DMS153 treated with DMSO at 0.1 percent for 48 hours (cell line): ENCODE results near the gene EPO.

ENCODE experiments used
- DNase-seq: peaks from one replicate; lab custom pipeline; 2025; ENCODE audit not compliant: unreplicated experiment; lab: John Stamatoyannopoulos, UW

EPO gene

DNA sequence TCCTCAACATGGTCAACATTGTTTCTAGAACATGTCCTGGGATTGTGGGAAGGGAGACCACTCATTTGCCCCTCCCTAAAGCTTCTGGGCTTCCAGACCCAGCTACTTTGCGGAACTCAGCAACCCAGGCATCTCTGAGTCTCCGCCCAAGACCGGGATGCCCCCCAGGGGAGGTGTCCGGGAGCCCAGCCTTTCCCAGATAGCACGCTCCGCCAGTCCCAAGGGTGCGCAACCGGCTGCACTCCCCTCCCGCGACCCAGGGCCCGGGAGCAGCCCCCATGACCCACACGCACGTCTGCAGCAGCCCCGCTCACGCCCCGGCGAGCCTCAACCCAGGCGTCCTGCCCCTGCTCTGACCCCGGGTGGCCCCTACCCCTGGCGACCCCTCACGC lies at the start of gene EPO:
Gene EPO, plus strand, starts transcription at position 190 of the 392 bp plus-strand sequence. CDS start 513 bp downstream, outside the sequence.
- DNase-seq = no peak

DNA sequence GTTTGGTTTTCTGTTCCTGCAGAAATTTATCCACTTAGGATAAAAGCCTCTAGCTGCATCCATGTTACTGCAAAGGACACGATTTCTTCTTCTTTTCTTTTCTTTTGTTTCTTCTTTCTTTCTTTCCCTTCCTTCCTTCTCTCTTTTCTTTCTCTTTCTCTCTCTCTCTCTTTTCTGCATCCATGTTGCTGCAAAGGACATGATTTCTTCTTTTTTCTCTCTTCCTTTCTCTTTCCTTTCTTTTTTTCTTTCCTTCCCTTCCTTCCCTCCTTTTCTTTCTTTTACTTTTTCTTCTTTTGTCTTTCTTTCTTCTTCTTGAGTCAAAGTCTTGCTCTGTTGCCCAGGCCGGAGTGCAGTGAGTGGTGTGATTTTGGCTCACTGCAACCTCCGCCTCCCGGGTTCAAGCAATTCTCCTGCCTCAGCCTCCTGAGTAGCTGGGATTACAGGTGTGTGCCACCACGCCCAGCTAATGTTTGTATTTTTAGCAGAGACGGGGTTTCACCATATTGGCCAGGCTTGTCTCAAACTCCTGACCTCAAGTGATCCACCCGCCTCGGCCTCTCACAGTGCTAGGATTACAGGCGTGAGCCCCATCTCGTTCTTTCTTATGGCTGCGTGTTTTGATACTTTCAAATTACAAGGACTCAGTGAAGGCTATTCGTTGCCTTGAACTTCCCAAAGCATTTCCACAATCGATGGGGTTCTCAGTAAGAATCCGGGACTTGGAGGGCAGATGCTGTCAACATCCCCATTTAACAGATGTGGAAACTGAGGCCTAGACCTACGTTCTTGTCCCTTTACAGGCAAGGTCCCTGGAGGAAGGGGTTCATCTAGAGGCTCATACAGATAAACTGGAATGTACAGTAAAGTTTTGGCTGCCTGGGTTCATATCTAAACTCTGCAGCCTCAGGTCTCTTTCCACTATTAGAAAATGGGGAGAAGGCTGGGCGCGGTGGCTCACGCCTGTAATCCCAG lies 48.6 kb upstream of the EPO start:
- DNase-seq = no peak

DNA sequence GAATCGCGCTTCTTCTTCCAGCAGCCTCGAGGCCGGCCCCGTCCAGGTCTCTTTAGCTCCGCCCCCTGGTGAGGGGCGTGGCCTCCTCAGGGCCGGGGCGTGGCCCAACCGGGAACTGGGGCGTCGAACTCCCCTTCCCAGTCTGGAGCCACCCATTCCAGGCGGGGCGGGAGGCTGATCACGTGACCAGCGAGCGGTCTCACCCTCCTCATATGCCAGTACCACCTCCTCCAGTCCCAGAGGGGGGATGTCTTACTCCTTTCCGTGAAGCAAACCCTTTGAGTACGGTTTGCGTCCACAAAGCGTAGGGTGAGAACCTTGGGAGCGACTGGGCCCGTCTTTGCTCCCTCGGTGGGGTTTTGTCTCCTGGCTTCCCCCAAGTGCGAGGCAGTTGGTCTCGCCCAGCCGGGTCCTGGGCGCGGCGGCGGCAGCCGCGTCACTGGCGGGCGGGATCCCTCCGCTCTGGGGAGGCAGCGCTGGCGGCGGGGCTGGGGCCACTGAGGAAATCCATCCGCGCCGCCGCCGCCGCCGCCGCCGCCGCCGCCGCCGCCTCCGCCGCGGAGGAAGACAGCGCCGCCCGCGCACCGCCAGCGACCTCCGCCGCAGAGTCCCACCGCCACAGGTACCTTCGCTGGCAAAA lies 46.8 kb upstream of the EPO start, which contains the start of gene GNB2:
Gene GNB2, plus strand, starts transcription at position 439 of the 640 bp plus-strand sequence. CDS start 2,526 bp downstream, outside the sequence.
- DNase-seq = peak; percentile 98

DNA sequence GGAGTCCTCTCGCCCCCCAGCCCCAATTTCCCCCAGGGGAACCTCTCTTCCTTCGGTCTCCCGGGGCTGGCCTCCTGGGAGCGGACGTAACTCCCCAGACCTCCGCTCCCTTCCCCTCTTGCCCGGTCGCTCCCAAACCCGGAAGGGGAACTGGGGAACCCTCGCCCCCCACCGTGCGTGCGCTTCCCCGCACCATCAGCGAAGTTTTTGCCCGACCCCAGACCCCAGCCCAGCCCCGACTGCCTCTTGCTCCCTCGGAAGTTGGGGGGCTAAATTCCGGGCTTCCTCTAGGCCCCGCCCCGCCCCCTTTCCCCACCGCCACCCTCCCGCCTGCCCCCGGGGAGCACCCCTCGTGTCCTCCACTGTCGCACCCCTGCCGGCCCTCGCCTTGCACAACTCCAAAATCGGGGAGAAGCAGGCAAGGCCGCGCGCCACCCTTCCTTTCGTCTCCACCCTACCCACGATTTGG lies 46.3 kb upstream of the EPO start:
- DNase-seq = no peak

DNA sequence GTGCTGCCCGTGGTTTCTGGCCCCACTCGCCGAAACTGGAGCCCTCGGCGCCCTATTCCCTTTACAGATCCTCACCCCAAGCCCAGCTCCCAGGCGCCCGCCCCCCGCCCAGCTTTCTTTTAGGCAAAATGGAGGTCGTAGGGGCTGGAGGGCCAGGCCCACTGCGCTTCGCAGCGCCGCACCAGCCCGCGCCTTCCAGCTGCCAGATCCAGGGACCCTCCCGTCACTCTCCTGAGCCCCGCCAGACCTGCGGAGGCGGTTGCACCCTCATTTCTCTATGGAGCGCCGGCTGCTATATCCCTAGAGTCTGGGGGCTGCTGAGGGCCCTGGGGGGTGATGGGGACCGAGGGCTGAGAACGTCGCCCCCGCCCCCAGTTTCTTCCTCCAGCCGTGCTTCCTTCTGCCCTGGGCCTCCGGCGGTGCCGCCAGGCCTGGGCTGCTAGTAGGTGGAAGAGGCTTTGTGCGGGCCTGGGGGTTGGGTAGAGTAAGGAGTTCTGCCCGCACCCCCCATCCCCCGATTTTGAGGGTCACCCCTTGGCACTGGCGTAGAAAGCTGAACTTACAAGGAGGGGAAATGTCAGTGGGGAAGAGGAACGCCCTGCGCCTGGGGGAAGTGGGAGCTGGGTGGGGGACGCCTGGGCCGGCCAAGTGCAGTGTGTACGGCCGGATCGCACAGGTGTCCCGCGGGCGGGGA lies 45.7 kb upstream of the EPO start:
- no peak for DNase-seq

DNA sequence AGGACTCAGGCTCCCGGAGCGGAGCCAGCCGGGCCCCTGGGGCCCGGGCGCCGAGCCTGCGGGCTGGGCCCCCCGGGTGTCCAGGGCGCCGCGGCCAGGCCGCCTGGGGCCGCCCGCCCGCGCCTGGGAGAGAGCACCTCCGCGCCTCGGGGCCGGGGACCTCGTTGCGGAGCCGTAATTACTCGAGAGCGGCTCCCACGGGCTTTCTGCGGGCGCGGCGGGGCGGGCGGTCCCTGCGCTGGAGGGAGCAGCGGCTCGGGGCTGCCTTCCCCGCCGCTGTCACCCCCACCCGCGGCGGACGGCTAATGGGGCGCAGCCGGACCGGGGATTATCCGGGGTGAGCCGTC lies 45.2 kb upstream of the EPO start:
- no peak for DNase-seq

DNA sequence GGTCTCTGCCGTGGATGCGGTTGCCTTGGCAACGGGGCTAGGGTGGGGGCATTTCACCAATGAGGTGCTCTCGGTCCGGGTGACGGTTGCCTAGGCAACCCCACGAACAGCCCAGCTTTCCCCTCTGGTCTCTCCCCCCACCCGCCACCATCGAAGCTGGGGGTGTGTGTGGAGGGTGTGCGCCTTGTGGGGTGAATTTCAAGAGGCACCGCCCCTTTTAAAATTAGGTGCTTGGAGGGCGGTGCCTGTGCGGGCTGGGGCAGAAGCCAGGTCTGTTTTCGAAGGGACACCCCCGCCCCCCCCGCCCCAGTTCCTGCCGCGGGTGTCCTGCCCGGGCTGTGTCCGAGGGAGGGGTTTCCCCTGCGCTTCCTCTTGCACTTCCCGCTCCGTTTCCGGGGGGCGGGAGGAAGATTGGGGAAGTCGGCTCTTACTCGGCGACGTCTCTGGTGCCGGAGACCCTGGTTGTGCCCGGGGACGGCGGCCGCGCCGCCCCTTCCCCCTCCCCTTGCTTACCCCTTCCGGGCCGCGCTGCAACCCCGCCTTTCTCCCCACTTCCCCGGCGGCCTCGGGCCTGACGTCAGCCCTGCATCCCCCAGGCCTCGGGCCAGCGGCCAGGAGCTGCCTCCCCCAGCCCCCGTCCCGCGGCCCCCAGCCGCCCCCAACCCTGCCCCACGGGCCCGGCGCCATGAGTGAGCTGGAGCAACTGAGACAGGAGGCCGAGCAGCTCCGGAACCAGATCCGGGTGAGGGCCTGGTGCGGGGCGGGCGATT lies 44.5 kb upstream of the EPO start:
- no peak for DNase-seq

DNA sequence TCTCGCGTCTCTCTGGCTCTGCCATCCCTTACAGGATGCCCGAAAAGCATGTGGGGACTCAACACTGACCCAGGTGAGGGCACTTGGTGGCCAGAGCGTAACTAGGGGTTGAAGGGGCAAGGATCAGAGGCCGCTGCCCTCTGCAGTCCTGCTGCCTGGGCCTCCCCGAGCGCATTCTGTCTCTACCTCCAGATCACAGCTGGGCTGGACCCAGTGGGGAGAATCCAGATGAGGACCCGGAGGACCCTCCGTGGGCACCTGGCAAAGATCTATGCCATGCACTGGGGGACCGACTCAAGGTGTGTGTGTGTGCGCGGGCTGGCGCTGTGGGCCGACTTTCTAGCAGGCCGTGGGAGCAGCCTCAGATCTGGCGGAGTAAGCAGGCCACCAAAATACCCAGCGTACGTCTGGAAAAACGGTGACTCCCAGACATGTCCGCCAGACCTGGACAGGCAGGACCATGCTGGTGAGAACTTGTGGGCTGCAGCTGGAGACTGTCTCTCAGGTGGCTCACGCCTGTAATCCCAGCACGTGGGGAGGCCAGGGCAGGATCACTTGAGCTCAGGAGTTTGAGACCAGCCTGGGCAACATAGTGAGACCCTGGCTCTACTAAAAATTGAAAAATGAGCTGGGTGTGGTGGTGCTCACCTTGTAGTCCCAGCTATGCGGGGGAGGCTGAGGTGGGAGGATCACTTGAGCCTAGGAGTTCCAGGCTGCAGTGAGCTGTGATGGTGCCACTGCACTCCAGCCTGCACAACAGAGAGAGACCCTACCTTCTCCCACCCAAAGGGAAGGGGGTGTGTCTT lies 43.6 kb upstream of the EPO start:
- DNase-seq = no peak

DNA sequence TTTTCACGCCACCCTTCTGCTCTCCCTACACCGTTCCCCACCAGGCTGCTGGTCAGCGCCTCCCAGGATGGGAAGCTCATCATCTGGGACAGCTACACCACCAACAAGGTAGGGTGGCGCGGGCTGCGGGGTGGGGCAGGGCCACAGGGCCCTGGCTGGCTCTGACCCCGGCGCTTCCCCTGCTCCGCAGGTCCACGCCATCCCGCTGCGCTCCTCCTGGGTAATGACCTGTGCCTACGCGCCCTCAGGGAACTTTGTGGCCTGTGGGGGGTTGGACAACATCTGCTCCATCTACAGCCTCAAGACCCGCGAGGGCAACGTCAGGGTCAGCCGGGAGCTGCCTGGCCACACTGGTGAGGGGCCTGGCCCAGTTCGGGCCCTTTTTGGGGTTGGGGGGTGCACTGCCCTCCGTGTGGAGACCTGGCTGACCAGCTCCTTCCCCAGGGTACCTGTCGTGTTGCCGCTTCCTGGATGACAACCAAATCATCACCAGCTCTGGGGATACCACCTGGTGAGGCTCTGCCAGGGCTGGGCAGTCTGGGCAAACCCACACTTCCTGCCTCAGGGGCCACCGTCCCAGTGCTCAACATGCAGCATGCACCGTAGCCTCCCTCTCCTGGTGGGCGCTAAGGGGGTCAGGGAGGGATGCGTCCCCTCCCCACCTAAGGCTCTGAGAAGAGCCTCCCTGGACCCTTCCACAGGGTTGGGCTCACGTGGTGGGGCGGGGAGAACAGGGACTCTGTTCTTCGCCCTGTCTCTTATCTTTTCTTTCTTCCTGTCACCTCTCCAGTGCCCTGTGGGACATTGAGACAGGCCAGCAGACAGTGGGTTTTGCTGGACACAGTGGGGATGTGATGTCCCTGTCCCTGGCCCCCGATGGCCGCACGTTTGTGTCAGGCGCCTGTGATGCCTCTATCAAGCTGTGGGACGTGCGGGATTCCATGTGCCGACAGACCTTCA lies 42.7 kb upstream of the EPO start:
- DNase-seq = no peak

DNA sequence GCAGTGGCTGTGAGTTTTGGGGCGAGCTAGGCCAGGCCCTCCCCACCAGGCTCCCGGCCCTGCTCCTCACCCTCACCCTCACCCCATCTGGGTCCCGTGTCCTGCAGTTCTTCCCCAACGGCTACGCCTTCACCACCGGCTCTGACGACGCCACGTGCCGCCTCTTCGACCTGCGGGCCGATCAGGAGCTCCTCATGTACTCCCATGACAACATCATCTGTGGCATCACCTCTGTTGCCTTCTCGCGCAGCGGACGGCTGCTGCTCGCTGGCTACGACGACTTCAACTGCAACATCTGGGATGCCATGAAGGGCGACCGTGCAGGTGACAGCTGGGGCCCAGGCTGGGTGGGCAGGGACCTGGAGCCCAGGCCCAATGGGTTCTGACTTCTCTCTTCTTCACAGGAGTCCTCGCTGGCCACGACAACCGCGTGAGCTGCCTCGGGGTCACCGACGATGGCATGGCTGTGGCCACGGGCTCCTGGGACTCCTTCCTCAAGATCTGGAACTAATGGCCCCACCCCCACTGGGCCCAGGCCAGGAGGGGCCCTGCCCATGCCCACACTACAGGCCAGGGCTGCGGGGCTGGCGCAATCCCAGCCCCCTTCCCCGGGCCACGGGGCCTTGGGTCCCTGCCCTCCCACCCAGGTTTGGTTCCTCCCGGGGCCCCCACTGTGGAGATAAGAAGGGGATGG lies 41.8 kb upstream of the EPO start:
- no peak for DNase-seq

DNA sequence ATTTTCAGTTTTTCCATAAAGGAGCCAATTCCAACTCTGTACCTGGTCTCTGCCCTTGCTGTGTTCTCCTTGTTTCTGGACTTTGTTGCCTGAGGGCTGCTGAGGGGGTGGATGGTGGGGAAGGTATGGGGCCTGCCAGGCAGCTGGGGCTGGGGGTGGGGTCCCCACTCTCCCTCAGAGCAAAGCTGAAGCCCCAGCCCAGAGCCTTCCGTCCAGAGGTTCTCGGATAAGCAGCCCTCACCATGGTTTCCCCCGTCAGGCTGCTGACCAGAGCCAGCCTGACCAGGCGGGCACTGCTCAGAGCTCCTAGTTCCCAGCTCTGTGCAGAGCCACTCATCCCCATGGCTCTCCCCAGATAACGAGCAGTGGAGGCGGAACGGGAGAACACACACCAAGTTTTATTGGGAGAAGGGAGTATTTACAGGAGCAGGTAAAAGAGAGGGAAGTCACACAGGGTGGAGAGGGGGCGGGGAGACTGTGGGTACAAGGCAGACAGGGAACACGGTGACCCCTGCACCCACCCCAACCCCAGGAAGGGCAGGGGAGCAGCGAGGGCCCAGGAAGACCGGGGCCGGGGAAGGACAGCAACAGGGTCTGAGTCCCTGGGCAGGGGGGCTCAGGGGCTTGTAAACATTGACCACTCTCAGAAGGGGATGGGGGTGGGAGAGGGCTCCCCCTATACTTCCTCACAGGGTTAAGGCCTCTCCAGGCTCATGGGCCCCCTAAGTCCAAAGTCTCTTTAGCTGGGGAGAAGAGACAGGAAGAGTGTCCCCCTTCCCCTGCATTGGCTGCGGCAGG lies 40.9 kb upstream of the EPO start:
- no peak for DNase-seq

DNA sequence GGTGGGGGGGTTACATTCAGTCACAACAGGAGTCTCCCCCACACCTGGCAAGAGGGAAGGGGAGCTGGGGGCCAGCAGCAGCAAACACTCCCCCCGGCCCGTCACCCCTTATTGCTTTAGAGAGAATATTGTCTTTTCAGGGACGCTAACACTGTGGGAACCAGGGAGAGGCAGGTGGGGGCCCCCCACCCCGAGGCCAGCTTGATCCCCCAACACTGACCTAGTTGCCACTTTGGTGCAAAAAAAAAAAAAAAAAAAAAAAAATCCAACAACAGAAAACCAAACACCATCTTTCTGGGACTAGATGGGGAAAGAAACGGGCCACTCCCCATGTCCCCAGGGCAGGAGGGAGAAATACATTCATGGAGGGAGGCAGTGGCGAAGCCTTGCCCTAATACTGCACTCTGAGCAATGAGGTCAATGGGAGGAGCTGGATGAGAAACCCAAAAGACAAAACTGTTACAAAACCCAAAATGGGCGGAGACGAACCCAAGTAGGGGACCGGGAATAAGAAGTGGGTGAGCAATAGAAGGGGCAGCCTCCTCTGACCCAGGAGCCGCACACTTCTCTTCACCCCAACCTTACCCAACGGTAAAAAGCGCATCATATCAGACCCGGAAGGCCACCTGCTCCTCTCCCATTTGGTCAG lies 40.2 kb upstream of the EPO start:
- no peak for DNase-seq

DNA sequence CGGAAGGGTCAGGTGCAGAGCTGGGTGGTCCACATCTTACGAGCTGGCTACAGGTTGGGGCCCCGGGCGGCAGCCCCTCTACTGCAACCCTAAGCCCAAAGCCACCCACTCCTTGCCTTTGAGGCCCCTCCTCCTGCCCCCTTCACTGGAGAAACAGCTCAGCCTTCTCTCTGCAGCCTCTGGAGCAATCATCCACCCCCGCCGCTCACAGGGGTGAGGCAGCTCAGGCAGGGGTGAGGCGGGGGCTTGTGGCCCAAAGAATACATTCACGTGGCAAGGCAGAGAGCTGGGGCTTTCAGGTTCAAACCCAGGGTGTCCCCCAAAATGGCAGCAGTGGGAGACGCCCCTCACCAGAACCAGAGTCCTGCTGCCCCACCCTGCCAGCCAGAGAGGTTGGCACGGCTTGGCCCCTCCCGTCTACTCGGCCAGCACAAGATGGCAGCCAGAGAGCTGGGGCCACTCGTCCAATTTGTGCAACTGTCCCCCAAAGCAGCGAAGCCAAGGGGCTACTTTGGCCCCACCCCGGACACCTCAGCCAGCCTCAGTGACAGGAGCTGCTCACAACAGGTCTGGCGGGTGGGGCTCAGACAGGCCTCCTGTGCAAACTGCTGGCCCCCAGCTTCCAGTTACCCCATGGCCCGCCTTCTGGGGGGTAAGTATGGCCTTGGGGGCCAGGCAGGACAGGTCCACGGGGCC lies 39.5 kb upstream of the EPO start:
- DNase-seq = no peak

DNA sequence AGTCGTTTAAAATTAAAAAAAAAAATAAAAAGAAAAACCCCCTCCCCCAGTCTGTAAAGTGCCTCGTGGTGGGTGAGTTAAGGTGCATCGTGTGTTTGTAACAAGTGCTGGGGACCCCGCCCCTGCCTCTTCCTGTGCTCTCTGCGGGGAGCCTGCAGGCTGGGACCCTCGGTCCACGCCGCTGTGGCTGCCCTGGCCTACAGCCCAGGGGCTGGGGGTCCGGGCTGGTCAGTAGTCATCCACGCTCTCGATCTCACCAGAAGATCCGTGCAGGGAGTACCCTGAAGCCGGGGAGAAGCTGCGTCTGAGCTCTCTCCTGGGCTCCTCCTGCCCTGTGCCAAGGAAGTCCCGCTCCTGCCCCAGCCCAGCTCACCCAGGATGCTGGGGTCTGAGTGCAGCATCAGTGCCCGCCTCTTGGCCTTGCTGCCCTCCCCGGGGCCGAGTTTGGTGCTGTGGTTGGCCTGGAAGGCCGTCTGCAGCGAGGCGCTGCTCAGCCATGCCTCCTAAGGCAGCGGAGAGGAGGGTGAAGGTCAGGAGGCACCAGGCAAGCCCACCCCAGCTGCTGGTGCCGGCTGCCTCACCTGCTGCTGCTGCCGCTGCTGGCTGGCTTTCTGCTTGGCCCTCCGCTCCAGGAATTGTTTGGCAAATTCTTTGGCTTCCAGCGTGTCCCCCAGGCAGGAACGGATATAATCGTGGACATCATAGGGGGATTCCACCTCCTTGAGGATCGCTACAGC lies 38.6 kb upstream of the EPO start:
- no peak for DNase-seq

DNA sequence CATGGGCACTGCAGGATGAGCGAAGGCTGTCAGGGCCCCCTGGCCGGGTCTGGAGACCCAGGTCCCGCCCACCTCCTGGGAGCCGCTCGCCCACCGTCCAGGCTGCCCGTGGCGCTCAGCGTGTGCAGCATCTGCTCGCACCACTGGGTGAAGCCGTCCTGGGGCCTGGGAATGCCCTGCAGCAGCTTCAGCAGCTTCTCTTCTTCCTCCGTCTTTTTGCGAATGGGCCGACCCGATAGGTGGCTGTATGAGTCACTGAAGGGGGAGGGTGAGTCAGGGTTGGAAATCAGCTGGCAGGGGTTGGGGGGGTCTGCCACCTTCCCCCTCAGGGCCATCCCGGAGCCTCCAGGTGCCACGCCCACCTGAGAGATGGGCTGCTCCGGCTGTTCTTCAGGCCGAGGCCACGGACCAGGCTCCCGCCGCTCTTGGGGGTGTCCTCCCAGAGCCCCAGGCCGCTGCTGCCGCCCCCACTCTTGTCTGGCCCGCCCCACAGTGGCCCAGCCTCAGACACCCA lies 38.0 kb upstream of the EPO start:
- no peak for DNase-seq
